Skeletal muscle tissue (tissue), 4 donors: ENCODE data around the gene MTARC2. TPM values are rescaled to one million over a fixed set of nuclear protein-coding genes. Genes with fewer than 3 reads are reported as not detected.
"Not testable (repeated sequence)": the region's sequence is repeated elsewhere in the genome, so short reads cannot be mapped to it uniquely, and the experiment has no call there.

ENCODE experiments used
- H3K27ac ChIP-seq: one replicate; pipeline ENCODE4 v1.7.0; 2013; ENCODE audit warnings: mild to moderate bottlenecking, low read depth, low read length, inconsistent platforms
- H3K27me3 ChIP-seq, 3 donors: one replicate each; pipeline ENCODE4 v1.7.0; 2013; ENCODE audit warnings: low read length in 3 of 3; ENCODE audit not compliant: control insufficient read depth in 3 of 3, insufficient read depth in 3 of 3
- H3K36me3 ChIP-seq, 3 donors: one replicate each; pipeline ENCODE4 v1.7.0; 2013; ENCODE audit warnings: low read length in 3 of 3; ENCODE audit not compliant: control insufficient read depth in 3 of 3, insufficient read depth in 3 of 3
- H3K4me1 ChIP-seq, 3 donors: one replicate each; pipeline ENCODE4 v1.7.0; 2013; ENCODE audit warnings: low read length in 3 of 3, mild to moderate bottlenecking in 3 of 3; ENCODE audit not compliant: control insufficient read depth in 3 of 3, insufficient read depth in 3 of 3
- H3K4me3 ChIP-seq, 3 donors: one replicate each; pipeline ENCODE4 v1.7.0; 2013; ENCODE audit warnings: low read length in 3 of 3
- H3K9ac ChIP-seq, 3 donors: one replicate each; pipeline ENCODE4 v1.7.0; 2013; ENCODE audit warnings: low read length in 3 of 3, mild to moderate bottlenecking in 3 of 3, moderate library complexity in 2 of 3, low read depth in 1 of 3
- H3K9me3 ChIP-seq, 3 donors: one replicate each; pipeline ENCODE4 v1.7.0; 2013; ENCODE audit warnings: low read length in 3 of 3; ENCODE audit not compliant: control insufficient read depth in 3 of 3
- total RNA-seq: library from RNA; depleted of rRNA; stranded (reverse); fragments of >200 nt; gene quantifications from one replicate; pipeline ENCODE4 v1.2.3, GENCODE V29; 2014
- donor health status: Osteomylitis.

The MTARC2 gene
- total RNA-seq, 1 donor from 2014 or later: 10.4 TPM

GRCh38 chr1:220707160-220707559 is 41.0 kb upstream of the MTARC2 start:
- Histone ChIP-seq H3K9ac (no peak overlapping the region), H3K27me3 (no peaks in the 10 kb centered on the region), H3K36me3 (no peaks in the 10 kb centered on the region), H3K9me3 (no peaks in the 10 kb centered on the region), H3K4me1 (peaks cover 0 to 14% (median 12%) of the 10 kb centered on the region in 3 donors), H3K4me3 (no peak overlapping the region), H3K27ac (no peak overlapping the region)

GRCh38 chr1:220708244-220708643 is 39.9 kb upstream of the MTARC2 start:
- Histone ChIP-seq H3K4me1 (peaks cover 0 to 6% (median 4%) of the 10 kb centered on the region in 3 donors), H3K4me3 (no peak overlapping the region), H3K27ac (no peak overlapping the region), H3K36me3 (no peaks in the 10 kb centered on the region), H3K9ac (no peak overlapping the region), H3K9me3 (no peaks in the 10 kb centered on the region), H3K27me3 (no peaks in the 10 kb centered on the region)

GRCh38 chr1:220708936-220709801 is 39.0 kb upstream of the MTARC2 start:
- no peak overlapping the region for H3K9ac ChIP-seq
- no peaks in the 10 kb centered on the region for H3K36me3 ChIP-seq
- H3K9me3 ChIP-seq: no peaks in the 10 kb centered on the region
- no peak overlapping the region for H3K27ac ChIP-seq
- no peaks in the 10 kb centered on the region for H3K27me3 ChIP-seq
- H3K4me3 ChIP-seq: no peak overlapping the region
- no peaks in the 10 kb centered on the region for H3K4me1 ChIP-seq

- Histone ChIP-seq H3K9me3 (peaks cover 0 to 5% (median 4%) of the 10 kb centered on the region in 3 donors), H3K4me1 (no peaks in the 10 kb centered on the region), H3K27ac (no peak overlapping the region), H3K27me3 (peaks cover 0 to 2% (median 0%) of the 10 kb centered on the region in 3 donors), H3K36me3 (no peaks in the 10 kb centered on the region), H3K4me3 (no peak overlapping the region), H3K9ac (no peak overlapping the region)
These were observed 37.8 kb upstream of the MTARC2 start for GRCh38 chr1:220710333-220710732.

- Histone ChIP-seq H3K9ac (no peak overlapping the region), H3K9me3 (peaks cover 0 to 5% (median 4%) of the 10 kb centered on the region in 3 donors), H3K4me1 (no peaks in the 10 kb centered on the region), H3K36me3 (no peaks in the 10 kb centered on the region), H3K27me3 (peaks cover 0 to 2% (median 0%) of the 10 kb centered on the region in 3 donors), H3K4me3 (no peak overlapping the region), H3K27ac (no peak overlapping the region)
These were observed 36.9 kb upstream of the MTARC2 start for GRCh38 chr1:220711056-220711809.

- H3K27ac ChIP-seq, H3K27me3 ChIP-seq, H3K4me3 ChIP-seq, H3K9me3 ChIP-seq, H3K9ac ChIP-seq, H3K36me3 ChIP-seq, H3K4me1 ChIP-seq: not testable (repeated sequence)
These were observed 32.1 kb upstream of the MTARC2 start for GRCh38 chr1:220715986-220716385.

- Histone ChIP-seq H3K27me3 (peaks cover 0 to 2% (median 0%) of the 10 kb centered on the region in 3 donors), H3K9me3 (peaks cover 0 to 5% (median 4%) of the 10 kb centered on the region in 3 donors), H3K27ac (no peak overlapping the region), H3K9ac (no peak overlapping the region), H3K4me1 (no peaks in the 10 kb centered on the region), H3K36me3 (no peaks in the 10 kb centered on the region), H3K4me3 (no peak overlapping the region)
These were observed 30.1 kb upstream of the MTARC2 start for GRCh38 chr1:220717800-220718640.

- not testable (repeated sequence) for H3K27me3 ChIP-seq, H3K4me3 ChIP-seq, H3K9ac ChIP-seq, H3K36me3 ChIP-seq, H3K9me3 ChIP-seq, H3K27ac ChIP-seq, H3K4me1 ChIP-seq
These were observed 26.9 kb upstream of the MTARC2 start for GRCh38 chr1:220721266-220721665.

GRCh38 chr1:220726634-220727033 is 21.5 kb upstream of the MTARC2 start:
- Histone ChIP-seq H3K9me3 (no peaks in the 10 kb centered on the region), H3K4me3 (no peak overlapping the region), H3K27me3 (peaks cover 0 to 3% (median 0%) of the 10 kb centered on the region in 3 donors), H3K4me1 (no peaks in the 10 kb centered on the region), H3K36me3 (no peaks in the 10 kb centered on the region), H3K9ac (no peak overlapping the region), H3K27ac (no peak overlapping the region)
